C4-2B (cell line): ENCODE measurements around the gene FAM117A.
"Not testable (repeated sequence)": the region's sequence is repeated elsewhere in the genome, so short reads cannot be mapped to it uniquely, and the experiment has no call there.

Source experiments
- H3K27ac ChIP-seq: fragments of 450-650 bp; 2 replicates; pipeline ENCODE4 v1.5.1; 2017
- ZFX ChIP-seq: fragments of 450-650 bp; IDR thresholded peaks from 2 replicates; pipeline ENCODE4 v1.6.1; 2017
- TF ChIP-seq, protein P1 (sequence below): fragments of 450-650 bp; conservative IDR thresholded peaks from 2 replicates; pipeline ENCODE4 v1.5.1; 2017; ENCODE audit warnings: mild to moderate bottlenecking

Gene FAM117A

DNA sequence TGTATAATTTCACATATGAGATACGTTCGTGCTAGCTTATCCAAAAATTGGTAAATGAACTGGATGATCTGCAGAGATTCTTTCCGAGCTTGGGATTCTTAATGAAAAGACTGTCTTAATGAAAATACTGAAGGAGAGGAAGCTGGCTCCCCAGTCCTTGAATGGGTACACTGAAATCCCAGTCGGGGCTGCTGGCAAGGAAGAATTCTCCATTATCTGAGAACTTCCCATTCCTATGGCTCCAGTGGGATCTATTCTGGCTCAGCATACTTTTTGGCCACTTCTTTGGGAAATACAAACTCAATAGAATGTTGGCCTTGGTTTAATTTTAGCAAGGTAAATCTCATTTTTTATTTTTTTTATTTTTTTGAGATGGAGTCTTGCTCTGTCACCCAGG, 32.5 kb downstream of the FAM117A start:
- TF ChIP-seq ZFX = no peak
- TF ChIP-seq, protein P1, sequence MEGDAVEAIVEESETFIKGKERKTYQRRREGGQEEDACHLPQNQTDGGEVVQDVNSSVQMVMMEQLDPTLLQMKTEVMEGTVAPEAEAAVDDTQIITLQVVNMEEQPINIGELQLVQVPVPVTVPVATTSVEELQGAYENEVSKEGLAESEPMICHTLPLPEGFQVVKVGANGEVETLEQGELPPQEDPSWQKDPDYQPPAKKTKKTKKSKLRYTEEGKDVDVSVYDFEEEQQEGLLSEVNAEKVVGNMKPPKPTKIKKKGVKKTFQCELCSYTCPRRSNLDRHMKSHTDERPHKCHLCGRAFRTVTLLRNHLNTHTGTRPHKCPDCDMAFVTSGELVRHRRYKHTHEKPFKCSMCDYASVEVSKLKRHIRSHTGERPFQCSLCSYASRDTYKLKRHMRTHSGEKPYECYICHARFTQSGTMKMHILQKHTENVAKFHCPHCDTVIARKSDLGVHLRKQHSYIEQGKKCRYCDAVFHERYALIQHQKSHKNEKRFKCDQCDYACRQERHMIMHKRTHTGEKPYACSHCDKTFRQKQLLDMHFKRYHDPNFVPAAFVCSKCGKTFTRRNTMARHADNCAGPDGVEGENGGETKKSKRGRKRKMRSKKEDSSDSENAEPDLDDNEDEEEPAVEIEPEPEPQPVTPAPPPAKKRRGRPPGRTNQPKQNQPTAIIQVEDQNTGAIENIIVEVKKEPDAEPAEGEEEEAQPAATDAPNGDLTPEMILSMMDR = no peak

DNA sequence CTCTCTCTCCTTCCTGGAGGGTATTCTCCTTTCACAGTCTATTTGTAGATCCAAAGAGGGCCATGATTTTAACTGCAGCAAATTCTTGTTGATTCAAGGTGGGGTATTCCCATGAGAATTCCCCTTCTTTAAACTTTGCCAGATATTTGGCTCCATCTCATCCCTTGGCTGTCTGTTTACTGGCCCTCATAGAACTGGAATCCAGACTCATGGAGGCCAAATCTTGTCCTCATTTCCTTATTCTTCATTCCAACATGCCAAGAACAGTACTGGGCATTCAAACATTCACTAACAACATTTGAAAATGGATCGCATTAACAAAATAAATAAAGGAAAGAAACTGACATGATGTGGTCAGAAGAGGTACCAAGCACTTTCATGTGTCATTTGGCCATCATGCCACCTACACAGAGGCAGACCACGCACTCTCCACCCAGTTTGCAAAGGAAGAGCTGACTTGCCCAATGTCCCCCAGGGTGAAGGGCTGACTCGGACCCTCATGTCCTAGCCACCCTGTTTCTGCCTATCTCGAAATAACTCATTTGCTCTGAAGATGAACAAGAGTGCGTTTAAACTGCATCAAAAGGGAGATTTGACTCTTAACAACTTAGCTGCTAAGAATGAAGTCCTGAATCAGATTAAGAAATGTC, 33.0 kb downstream of the FAM117A start:
- no peak overlapping the region for H3K27ac ChIP-seq
- TF ChIP-seq, protein P1 = no peak
- TF ChIP-seq ZFX = no peak

More for the DNA sequence above, 32.5 kb downstream of the FAM117A start:
- H3K27ac ChIP-seq = no peak overlapping the region

DNA sequence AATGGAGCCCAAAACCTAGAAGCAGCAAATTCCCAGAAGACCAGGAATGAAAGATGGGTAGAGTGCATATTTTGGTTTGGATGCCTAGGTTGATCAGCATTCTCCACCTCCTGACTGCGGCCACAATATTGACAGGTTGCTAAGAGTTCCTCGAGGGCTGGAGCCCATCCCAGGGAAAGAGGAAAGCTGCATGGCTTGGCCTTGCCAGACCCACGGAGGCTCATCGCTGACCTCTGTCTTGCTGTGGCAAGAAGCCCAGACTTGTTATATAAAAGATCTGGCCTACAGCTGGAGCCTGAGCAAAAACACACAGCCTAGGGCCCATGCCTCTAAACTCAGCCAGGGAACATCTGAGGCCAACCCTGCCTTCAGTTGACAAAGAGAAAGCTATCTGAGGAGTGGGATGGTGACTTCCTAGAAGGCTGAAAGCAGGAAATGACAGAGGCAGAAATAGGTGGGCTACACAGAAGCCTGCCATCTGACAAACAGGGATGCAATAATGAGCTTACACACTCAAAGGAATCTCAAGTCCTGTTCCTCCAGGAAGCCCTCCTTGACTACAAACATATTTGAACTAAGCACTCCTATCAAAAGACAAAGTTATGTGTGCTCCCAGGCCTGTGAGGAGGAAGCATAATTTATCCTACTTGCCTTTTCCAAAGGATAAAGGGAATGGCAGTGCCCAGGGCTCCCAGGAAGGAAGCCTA, 33.7 kb downstream of the FAM117A start:
- no peak overlapping the region for H3K27ac ChIP-seq
- TF ChIP-seq, protein P1 = no peak
- no peak for TF ChIP-seq ZFX

DNA sequence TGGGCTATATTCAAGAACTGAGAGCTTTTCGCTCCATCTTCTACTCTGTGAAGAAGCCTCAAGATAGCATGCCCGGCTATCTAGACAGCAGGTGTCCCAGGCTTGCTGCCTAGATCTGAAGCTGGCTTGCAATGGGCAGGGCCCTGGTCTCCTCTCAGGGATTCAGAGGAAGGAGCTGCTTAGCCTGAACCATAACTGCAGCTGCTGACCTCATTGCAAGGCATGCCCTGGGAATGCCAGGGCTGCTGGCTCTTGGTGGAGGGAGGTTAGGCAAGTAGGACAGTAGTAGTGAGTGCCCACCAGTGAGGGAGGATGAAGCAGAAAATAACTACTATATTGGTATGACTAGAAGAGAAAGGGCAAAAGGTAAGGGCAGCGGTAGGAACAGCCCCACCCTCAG, 34.9 kb downstream of the FAM117A start:
- TF ChIP-seq, protein P1 = no peak
- no peak for TF ChIP-seq ZFX

DNA sequence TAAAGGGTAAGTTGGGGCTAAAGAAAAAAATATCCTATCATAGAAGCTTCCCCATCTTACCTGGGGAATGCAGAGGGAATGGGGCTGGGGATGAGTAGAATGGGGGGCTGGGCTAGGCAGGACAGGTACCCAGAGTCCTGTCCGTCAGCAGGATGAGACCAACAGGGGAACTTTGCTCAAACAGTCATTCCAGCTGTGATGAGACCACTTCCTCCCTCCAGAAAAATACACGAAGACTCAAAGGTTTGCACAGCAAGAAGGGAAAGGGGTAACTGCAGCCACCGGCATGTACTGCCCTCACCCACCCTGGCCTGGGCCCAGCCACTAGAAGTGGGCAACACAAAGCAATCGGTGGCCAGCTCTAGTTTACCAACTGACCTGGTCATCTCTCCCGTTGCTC, 35.5 kb downstream of the FAM117A start:
- TF ChIP-seq ZFX = no peak
- TF ChIP-seq, protein P1 = no peak
- no peak overlapping the region for H3K27ac ChIP-seq

More for the DNA sequence above, 34.9 kb downstream of the FAM117A start:
- no peak overlapping the region for H3K27ac ChIP-seq

DNA sequence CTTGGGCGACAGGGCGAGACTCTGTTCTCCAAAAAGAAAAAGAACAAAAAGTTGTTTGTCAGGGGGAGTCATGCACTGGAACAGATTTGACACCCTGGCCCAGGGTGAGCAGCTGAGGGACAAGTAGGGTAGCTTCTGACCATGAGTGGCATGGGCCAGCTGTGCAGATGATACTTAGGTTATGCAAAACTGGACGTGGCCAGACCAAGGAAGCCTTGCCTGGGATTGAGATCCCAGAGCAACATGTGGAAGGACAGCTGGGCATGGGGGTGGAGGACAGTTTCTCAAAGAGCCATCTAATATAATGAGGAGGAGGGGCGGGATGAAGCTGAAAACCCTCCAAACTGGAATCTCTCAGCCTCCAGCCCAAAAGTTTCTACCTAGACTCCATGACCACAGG, 36.6 kb downstream of the FAM117A start:
- TF ChIP-seq ZFX = no peak
- TF ChIP-seq, protein P1 = no peak

DNA sequence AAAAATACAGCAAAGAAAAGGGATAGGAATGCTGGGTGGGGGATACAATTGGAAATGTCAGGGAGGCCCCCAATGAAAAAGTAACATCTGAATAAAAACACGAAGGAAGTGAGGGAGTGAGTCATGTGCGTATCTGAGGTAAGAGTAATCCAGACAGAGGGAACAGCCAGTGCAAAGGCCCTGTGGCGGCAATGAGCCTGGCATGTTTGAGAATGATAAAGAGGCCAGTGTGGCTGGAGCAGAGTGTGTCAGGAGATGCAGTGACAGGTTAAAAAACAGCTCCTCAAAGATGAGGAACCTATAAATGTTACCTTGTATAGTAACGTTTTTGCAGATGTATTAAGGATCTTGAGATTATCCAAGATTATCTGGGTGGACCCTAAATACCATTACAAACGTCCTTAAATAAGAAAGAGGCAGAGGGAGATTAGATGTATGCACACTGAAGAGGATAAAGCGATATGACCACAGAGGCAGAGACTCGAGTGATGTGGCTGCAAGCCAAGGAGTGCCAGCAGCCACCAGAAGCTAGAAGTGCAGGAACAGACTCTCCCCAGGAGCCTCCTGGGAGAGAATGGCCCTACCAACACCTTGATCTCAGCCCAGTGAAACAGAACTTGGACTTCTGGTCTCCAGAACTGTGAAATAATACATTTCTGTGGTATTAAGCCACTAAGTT, 38.3 kb downstream of the FAM117A start:
- H3K27ac ChIP-seq = no peak overlapping the region
- TF ChIP-seq, protein P1 = no peak
- TF ChIP-seq ZFX = no peak

More for the DNA sequence above, 36.6 kb downstream of the FAM117A start:
- H3K27ac ChIP-seq = no peak overlapping the region

DNA sequence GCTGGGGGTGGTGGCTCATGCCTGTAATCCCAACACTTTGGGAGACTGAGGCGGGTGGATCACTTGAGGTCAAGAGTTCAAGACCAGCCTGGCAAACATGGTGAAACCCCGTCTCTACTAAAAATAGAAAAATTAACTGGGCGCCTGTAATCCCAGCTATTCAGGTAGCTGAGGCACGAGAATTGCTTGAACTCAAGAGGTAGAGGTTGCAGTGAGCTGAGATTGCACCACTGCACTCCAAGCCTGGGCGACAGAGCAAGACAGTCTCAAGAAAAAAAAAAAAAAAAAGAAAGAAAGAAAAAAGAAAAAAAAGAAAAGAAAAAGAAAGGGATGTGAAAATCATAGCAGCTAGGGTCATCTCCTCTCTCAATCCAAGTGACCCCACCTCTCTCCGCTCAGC, 39.4 kb downstream of the FAM117A start:
- H3K27ac ChIP-seq = not testable (repeated sequence)
